GM18498 (cell line): ENCODE results near the gene HEG1.

ENCODE experiments used
- ATAC-seq: cut with Tn5 transposase; IDR thresholded peaks from one replicate; pipeline ENCODE4 v1.9.1; 2021; ENCODE audit warnings: mild to moderate bottlenecking, moderate library complexity; ENCODE audit not compliant: unreplicated experiment

HEG1 gene

DNA sequence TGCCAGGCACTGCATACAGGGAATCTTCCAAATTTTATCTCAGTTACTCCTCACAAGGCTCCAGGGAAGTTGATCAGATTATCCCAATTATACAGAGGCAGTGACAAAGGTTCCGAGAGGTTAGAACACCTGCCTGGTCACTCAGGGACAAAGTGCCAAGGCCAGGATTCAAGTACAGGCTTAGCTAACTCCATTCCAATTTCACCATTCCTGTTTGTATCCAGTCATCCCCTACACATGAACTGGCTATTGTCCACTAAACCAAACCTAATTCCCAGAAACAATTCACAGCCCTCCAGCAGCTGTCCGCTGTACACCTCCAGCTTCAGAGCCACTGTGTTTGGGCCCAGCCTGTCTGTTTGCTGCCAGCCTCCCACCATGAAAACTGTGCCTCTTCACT is 137.3 kb downstream of the HEG1 start:
- no peak for ATAC-seq

DNA sequence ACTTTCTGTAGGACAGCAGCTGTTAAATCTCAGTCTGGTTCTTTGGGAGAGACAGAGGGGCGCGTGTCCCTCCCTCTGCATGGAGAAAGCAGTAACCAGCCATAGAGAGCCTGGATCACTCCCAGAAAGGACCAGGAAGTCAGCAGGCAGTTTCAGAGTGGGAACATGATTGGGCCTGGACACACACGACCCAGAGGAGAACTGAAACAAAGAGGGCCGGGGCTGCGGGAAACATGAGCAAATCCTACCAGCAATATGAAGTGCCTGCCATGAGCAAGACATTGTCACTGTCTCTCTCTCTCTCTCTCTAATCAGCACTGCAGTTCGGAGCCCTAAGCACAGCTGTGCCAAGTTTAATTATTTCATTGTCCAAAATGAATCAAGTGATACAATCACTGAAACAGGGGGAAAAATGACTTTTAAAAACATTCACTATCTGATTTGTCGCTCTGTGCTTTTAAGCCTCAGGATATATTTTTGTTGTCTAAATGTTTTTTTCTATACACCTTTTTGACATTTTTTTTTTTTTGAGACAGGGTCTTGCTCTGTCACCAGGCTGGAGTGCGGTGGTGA is 138.9 kb downstream of the HEG1 start:
- no peak for ATAC-seq
